Measurements from ENCODE around the gene TLK1.

DNA sequence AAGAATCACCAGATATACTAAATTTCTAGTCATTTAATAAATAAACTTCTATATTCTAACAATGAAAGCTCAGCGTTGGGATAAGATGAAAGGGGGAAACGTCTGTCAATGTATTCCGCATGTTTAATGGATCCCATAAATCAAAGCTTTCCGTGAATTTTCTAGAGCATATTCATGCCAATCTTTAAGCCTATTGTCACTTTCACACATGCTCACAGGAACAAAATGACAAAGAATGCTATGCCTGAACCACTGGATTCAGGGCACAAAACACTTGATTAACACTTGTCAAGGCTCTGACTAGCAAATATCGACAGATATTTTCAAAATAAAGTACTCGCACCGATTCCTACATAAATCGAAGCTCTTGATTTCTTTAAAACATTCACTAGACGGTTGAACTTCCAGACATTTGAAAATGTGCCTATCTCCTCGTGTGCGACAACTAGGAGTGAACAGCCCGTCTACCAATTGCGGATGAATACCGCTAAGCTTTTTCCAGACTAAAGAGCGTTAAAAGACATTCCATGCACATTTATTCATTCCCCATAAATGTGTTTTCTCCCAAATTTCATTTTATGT, 1.8 kb downstream of the TLK1 start:
- no peak for TF ChIP-seq POLR2A (IDR thresholded peaks at IDR 0.05)
- TF ChIP-seq, protein P1, sequence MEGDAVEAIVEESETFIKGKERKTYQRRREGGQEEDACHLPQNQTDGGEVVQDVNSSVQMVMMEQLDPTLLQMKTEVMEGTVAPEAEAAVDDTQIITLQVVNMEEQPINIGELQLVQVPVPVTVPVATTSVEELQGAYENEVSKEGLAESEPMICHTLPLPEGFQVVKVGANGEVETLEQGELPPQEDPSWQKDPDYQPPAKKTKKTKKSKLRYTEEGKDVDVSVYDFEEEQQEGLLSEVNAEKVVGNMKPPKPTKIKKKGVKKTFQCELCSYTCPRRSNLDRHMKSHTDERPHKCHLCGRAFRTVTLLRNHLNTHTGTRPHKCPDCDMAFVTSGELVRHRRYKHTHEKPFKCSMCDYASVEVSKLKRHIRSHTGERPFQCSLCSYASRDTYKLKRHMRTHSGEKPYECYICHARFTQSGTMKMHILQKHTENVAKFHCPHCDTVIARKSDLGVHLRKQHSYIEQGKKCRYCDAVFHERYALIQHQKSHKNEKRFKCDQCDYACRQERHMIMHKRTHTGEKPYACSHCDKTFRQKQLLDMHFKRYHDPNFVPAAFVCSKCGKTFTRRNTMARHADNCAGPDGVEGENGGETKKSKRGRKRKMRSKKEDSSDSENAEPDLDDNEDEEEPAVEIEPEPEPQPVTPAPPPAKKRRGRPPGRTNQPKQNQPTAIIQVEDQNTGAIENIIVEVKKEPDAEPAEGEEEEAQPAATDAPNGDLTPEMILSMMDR (IDR thresholded peaks at IDR 0.05): no peak

All from thyroid gland (tissue), 4 donors.